Endothelial cell of umbilical vein (primary cell): ENCODE results near the gene CSMD2. TPM values are rescaled to one million over a fixed set of nuclear protein-coding genes. Genes with fewer than 3 reads are reported as not detected.

ENCODE experiments used
- BruUV-seq: library from RNA; stranded (reverse); fragments of 400-500 nt; replicated peaks from 2 replicates; lab custom pipeline; 2021; lab: Mats Ljungman, UMichigan
- CTCF ChIA-PET: fragments of 300-600, 350-600 bp; sonication (Branson Sonifier 250); formaldehyde crosslinking; loops from one replicate; lab custom pipeline; 2021; ENCODE audit warnings: antibody characterized with exemption, inconsistent platforms; lab: Charles Lee
- POLR2A ChIA-PET: fragments of 300-600, 350-600 bp; sonication (Branson Sonifier 250); formaldehyde crosslinking; loops from one replicate; lab custom pipeline; 2021; ENCODE audit warnings: antibody characterized with exemption, inconsistent platforms; lab: Charles Lee
- DNase-seq: peaks from one replicate; pipeline ENCODE4 v3.0.0-alpha.2; 2011; ENCODE audit warnings: low read depth, low spot score
- FAIRE-seq: peaks from 2 replicates; lab custom pipeline; 2011; peaks lifted over from hg19 to GRCh38; lab: Jason Lieb, UNC
- H2AFZ ChIP-seq: 2 replicates; pipeline ENCODE4 v1.6.0; 2012; ENCODE audit warnings: low read depth, low read length, control low read depth, inconsistent platforms
- H3K27ac ChIP-seq: 2 replicates; pipeline ENCODE4 v1.5.1; 2011; ENCODE audit warnings: low read depth, mild to moderate bottlenecking, control low read depth, low read length, moderate library complexity; ENCODE audit not compliant: insufficient read depth
- H3K27me3 ChIP-seq, 2 experiments: 2 replicates each; pipeline versions ENCODE4 v1.6.0 to v1.6.1; 2011; ENCODE audit warnings: low read length in 2 of 2, mixed read lengths in 1 of 2; ENCODE audit not compliant: control insufficient read depth in 2 of 2, insufficient read depth in 2 of 2
- H3K36me3 ChIP-seq, 2 experiments: 2 replicates in 1 of 2; 3 replicates in 1 of 2; pipeline ENCODE4 v1.5.1; 2011; ENCODE audit warnings: low read length in 2 of 2, mild to moderate bottlenecking in 1 of 2, moderate library complexity in 1 of 2; ENCODE audit not compliant: control insufficient read depth in 2 of 2, insufficient read depth in 2 of 2; ENCODE audit errors: extremely low read depth in 1 of 2
- H3K4me1 ChIP-seq: 3 replicates; pipeline ENCODE4 v1.5.1; 2011; ENCODE audit warnings: mild to moderate bottlenecking, low read length; ENCODE audit not compliant: control insufficient read depth, insufficient read depth; ENCODE audit errors: extremely low read depth
- H3K4me2 ChIP-seq: 2 replicates; pipeline ENCODE4 v1.6.1; 2011; ENCODE audit warnings: low read length, control low read depth, mixed read lengths; ENCODE audit not compliant: insufficient read depth
- H3K4me3 ChIP-seq, 3 experiments: fragments of 200-600 bp in 1 of 3; sonication (generic), shearing (Covaris generic) in 1 of 3; replicated peaks in 1 of 3; 2 replicates each; pipeline ENCODE4 v1.5.1; 2011 to 2016; ENCODE audit warnings: control low read depth in 3 of 3, low read length in 3 of 3, mild to moderate bottlenecking in 2 of 3, inconsistent platforms in 1 of 3, low read depth in 1 of 3, moderate library complexity in 1 of 3; ENCODE audit not compliant: insufficient read depth in 1 of 3
- H3K79me2 ChIP-seq: 2 replicates; pipeline ENCODE4 v1.6.0; 2012; ENCODE audit warnings: low read length, inconsistent platforms; ENCODE audit not compliant: control insufficient read depth, insufficient read depth
- H3K9ac ChIP-seq: replicated peaks from 2 replicates; pipeline ENCODE3; 2011; ENCODE audit warnings: low read length, control low read depth; ENCODE audit not compliant: insufficient read depth; ENCODE audit errors: extremely low read depth
- H3K9me1 ChIP-seq: replicated peaks from 3 replicates; pipeline ENCODE4 v1.6.0; 2011; ENCODE audit warnings: mild to moderate bottlenecking, low read length; ENCODE audit not compliant: control insufficient read depth, insufficient read depth; ENCODE audit errors: extremely low read depth
- H3K9me3 ChIP-seq: replicated peaks from 2 replicates; pipeline ENCODE4 v1.5.1; 2012; ENCODE audit warnings: low read length, inconsistent platforms; ENCODE audit not compliant: control insufficient read depth, insufficient read depth
- H4K20me1 ChIP-seq: replicated peaks from 2 replicates; pipeline ENCODE3; 2011; ENCODE audit warnings: mild to moderate bottlenecking, low read length; ENCODE audit not compliant: control insufficient read depth, insufficient read depth; ENCODE audit errors: extremely low read depth
- EZH2 ChIP-seq: IDR thresholded peaks from 2 replicates; pipeline ENCODE4 v1.6.1; 2012; ENCODE audit warnings: borderline replicate concordance, low read depth, mild to moderate bottlenecking, moderate library complexity, low read length, inconsistent platforms; ENCODE audit not compliant: severe bottlenecking
- FOS ChIP-seq: IDR thresholded peaks from 2 replicates; pipeline ENCODE4 v1.6.1; 2011; ENCODE audit warnings: mild to moderate bottlenecking, low read length, moderate library complexity, borderline replicate concordance; ENCODE audit not compliant: insufficient read depth
- MYC ChIP-seq: IDR thresholded peaks from one replicate; pipeline ENCODE4 v1.6.1; 2011; ENCODE audit warnings: mild to moderate bottlenecking, low read depth, low read length
- POLR2A ChIP-seq: IDR thresholded peaks from 2 replicates; pipeline ENCODE4 v1.6.1; 2012; ENCODE audit warnings: low read depth, mild to moderate bottlenecking, control low read depth, low read length
- dilution Hi-C: fragments of 300-500 bp; cut with MboI; formaldehyde crosslinking; loops from one replicate; pipeline ENCODE4 v1.15.0; 2019; ENCODE audit warnings: low sequenced_read_pairs; ENCODE audit not compliant: extremely low pct_ligation_motif_present
- intact Hi-C: fragments of 100-400 bp; cut with micrococcal nuclease; formaldehyde crosslinking; loops from one replicate; pipeline ENCODE4 v1.10.0; 2022
- polyA plus RNA-seq, 4 experiments: library from polyadenylated mRNA; depleted of rRNA in 3 of 4; stranded (reverse) in 3 of 4; unstranded in 1 of 4; fragments of >200 nt; gene quantifications; 2 replicates each; pipeline versions ENCODE4 v1.2.1 to v1.2.3, GENCODE V29; 2011 to 2012; ENCODE audit warnings: missing spikeins in 1 of 4
- total RNA-seq: library from RNA; stranded (reverse); gene quantifications from 2 replicates; pipeline ENCODE4 v1.2.3, GENCODE V29; 2021
- TF ChIP-seq, protein P1 (sequence below), 2 donors: IDR thresholded peaks; 1 replicate in 1 of 2; 2 replicates in 1 of 2; pipeline ENCODE4 v1.5.1; 2011; ENCODE audit warnings: low read length in 2 of 2, mild to moderate bottlenecking in 2 of 2, moderate library complexity in 2 of 2, control low read depth in 1 of 2, inconsistent platforms in 1 of 2, low read depth in 1 of 2; ENCODE audit not compliant: insufficient read depth in 1 of 2; ENCODE audit errors: extremely low read depth in 1 of 2
- TF ChIP-seq, protein P2 (sequence below): IDR thresholded peaks from 2 replicates; pipeline ENCODE4 v1.6.1; 2011; ENCODE audit not compliant: insufficient read depth, insufficient read length

The CSMD2 gene
- total and polyA plus RNA-seq, 2 donors (not counting 3 experiments of a cell fraction or from before 2014, with no cell fraction given) = under 0.01 TPM; not detected in 1

DNA sequence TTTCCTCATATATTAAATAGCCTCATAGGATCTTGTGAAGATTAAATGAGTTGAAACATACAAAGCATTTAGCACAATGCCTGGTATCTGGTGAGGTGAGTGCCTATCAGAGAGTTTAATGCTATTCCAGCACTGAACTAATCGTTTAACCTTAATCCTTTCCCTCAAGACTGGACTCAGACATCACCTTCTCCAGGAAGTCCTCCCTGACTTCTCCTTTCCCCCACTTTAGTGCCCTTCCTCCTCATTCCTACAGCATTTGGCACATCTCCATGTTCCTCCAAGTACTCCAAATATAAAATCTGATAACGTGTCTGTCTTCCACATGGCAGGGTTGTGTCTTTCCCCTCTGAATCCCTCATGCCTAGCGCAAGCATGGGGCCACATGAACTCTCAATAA is 632.8 kb downstream of the CSMD2 start:
- Histone ChIP-seq H3K27me3 (no peaks in the 10 kb centered on the region), H3K4me3 (no peak overlapping the region), H4K20me1 (no peaks in the 10 kb centered on the region), H2AFZ (no peak overlapping the region), H3K36me3 (no peaks in the 10 kb centered on the region), H3K79me2 (no peaks in the 10 kb centered on the region), H3K9me3 (no peaks in the 10 kb centered on the region), H3K4me1 (no peaks in the 10 kb centered on the region), H3K4me2 (no peak overlapping the region), H3K9ac (no peak overlapping the region), H3K27ac (no peak overlapping the region), H3K9me1 (no peaks in the 10 kb centered on the region)
- no TSS peak for BruUV-seq
- FAIRE-seq = no peak
- ChIA-PET CTCF (no interaction called here), POLR2A (no interaction called here)
- dilution Hi-C loops (no loop called here), intact Hi-C loops (no loop called here)
- DNase-seq = no peak
- TF ChIP-seq POLR2A = no peak
- TF ChIP-seq, protein P1, sequence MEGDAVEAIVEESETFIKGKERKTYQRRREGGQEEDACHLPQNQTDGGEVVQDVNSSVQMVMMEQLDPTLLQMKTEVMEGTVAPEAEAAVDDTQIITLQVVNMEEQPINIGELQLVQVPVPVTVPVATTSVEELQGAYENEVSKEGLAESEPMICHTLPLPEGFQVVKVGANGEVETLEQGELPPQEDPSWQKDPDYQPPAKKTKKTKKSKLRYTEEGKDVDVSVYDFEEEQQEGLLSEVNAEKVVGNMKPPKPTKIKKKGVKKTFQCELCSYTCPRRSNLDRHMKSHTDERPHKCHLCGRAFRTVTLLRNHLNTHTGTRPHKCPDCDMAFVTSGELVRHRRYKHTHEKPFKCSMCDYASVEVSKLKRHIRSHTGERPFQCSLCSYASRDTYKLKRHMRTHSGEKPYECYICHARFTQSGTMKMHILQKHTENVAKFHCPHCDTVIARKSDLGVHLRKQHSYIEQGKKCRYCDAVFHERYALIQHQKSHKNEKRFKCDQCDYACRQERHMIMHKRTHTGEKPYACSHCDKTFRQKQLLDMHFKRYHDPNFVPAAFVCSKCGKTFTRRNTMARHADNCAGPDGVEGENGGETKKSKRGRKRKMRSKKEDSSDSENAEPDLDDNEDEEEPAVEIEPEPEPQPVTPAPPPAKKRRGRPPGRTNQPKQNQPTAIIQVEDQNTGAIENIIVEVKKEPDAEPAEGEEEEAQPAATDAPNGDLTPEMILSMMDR (IDR thresholded peaks at IDR 0.05; ENCODE audit: extremely low read depth in 1 of 2, insufficient read depth in 1 of 2, low read depth in 1 of 2, low read length in 2 of 2) = no peak

DNA sequence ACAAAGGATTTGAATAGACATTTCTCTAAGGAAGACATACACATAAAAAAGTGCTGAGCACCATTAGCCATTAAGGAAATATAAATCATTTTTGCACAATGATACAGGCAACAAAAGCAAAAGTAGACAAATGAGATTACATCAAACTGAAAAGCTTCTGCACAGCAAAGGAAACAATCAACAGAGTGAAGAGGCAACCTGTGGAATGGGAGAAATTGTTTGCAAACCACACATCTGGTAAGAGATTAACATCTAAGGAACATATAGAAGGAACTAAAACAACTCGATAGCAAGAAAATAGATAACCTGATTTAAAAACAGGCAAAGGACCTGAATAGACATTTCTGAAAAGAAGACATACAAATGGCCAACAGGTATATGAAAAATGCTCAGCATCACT is 635.1 kb downstream of the CSMD2 start:
- TF ChIP-seq, protein P2, sequence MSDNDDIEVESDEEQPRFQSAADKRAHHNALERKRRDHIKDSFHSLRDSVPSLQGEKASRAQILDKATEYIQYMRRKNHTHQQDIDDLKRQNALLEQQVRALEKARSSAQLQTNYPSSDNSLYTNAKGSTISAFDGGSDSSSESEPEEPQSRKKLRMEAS = no peak
- TF ChIP-seq, protein P1 (IDR thresholded peaks at IDR 0.05; ENCODE audit: extremely low read depth in 1 of 2, insufficient read depth in 1 of 2, low read depth in 1 of 2, low read length in 2 of 2) = no peak
- TF ChIP-seq EZH2 = no peak
- TF ChIP-seq FOS = no peak
- TF ChIP-seq MYC = no peak
- Histone ChIP-seq H4K20me1 (no peaks in the 10 kb centered on the region), H3K4me2 (no peak overlapping the region), H3K4me1 (no peaks in the 10 kb centered on the region), H3K9me3 (no peaks in the 10 kb centered on the region), H3K79me2 (no peaks in the 10 kb centered on the region), H3K36me3 (no peaks in the 10 kb centered on the region), H3K4me3 (no peak overlapping the region), H2AFZ (no peak overlapping the region), H3K27ac (no peak overlapping the region), H3K27me3 (peaks cover 0 to under 1% of the 10 kb centered on the region in 2 experiments), H3K9ac (no peak overlapping the region), H3K9me1 (no peaks in the 10 kb centered on the region)
- BruUV-seq = no TSS peak
- FAIRE-seq (no peak), DNase-seq (no peak)
- intact Hi-C loops (no loop called here), dilution Hi-C loops (no loop called here)
- POLR2A ChIA-PET = no interaction called here
- CTCF ChIA-PET = no interaction called here
